Thoracic aorta endothelial cell (primary cell): ENCODE data around the gene SLC15A3. TPM values are rescaled to one million over a fixed set of nuclear protein-coding genes. Genes with fewer than 3 reads are reported as not detected.

Experiments
- small RNA-seq: library from RNA; depleted of rRNA; stranded (forward); fragments of <200 nt; gene quantifications from one replicate; pipeline ENCODE3, GENCODE V24; 2012
- total RNA-seq: library from RNA; depleted of rRNA; stranded (reverse); fragments of >200 nt; gene quantifications from 2 replicates; pipeline ENCODE4 v1.2.3, GENCODE V29; 2012

Gene SLC15A3
- 2.1 and 2.7 TPM in 2 replicates for total RNA-seq

DNA sequence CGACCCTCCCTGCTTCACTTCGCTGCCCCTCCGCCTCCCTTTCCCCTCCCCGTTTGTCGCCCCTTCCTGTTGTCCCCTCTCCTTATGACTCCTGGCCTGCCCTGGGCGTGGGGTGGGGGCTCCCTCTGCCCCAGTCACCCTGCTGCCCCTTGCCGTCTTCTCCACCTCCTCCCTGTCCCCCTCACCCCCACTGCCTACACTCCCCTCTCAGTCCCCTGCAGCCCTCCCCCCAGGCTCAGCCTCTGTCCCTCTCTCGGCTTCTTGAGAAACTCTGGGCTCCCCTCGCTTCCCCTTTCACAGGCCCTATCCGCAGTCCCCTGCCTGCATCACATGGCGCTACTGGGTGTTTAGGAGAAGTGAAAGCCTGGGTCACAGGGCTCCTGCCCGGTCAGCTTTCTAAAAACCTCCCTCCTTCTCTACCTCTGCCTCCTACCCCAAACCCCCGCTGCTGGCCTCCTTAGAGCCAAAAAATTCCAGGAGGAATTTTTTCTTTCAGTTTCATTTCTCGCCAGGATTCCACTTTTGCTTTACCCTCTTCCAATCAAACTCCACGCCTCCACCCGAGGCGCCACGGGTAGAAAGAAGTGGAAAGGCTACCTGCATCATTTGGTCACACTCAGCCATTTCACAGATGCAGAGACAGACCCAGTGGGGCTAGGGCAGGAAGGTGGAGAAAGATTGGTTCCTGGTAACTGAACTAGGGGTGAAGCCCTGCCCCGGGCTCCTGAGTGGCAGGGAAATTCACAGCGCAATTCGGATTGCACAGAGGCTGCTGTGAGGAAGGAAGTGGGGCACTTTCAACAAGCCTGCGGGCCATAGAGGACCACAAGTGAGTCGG, at the start of gene SLC15A3:
TSS of gene SLC15A3 (minus strand) at position 273 of the 838 bp plus-strand sequence. CDS start 625 bp downstream, outside the sequence.

DNA sequence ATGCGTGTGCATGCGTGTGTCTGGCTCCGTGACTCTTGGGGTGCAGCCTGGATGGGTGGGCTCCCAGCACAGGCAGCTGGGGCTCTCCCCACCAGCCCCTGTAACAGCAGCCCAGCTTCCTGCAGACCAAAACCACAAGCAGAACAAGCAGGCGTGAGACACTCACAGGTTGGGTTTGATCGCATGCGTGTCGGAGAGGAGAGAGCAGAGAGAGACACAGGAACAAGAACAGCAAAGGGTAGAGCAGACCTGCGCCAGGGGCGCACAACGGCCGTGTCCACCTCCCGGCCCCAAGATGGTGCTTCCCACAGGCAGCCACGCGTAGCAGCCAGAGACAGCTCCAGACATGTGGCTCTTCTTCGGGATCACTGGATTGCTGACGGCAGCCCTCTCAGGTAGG, 19.5 kb upstream of the SLC15A3 start, which contains the start of gene CD6:
TSS of gene CD6 (plus strand) at position 161 of the 400 bp plus-strand sequence. CDS start at position 347, 186 bp downstream.

DNA sequence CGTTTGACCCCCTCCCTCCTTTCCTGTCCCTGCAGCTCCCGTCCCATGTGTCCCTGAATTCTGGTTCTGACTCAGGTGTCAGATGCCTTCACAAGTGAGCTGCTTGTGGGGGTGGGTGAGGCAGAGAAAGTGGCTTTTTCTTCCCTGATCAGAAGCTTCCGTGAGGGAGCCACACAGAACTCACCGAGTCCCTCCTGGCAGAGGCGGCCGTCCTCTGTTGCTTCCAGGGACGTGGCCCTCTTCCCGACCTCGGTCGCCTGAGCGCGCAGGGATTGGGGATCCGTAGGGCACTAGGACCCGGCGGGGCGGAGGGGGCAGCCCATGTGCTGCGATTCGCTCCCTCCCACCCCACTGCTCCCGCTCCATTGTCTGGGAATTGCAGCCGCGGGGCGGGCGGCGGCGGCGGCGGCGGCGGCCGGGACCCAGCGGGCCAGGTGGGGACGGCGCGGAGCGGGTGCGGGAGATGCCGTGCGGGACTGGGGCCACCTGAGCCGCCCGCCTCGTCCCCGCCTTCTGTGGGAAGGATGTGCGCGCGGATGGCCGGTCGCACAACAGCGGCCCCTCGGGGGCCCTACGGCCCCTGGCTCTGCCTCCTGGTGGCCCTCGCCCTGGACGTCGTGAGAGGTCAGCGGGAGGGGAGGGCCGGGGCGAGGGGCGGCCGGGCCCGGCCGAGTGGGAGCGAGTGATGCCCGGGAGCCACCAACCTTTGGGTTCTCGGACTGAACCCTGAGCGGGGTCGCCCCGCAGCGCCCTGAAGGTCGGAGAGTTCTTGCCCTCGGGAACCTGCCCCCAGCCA, 27.7 kb downstream of the SLC15A3 start, which contains the start of gene TMEM132A:
TSS of gene TMEM132A (plus strand) at position 351 of the 796 bp plus-strand sequence. CDS start at position 525, 174 bp downstream.

DNA sequence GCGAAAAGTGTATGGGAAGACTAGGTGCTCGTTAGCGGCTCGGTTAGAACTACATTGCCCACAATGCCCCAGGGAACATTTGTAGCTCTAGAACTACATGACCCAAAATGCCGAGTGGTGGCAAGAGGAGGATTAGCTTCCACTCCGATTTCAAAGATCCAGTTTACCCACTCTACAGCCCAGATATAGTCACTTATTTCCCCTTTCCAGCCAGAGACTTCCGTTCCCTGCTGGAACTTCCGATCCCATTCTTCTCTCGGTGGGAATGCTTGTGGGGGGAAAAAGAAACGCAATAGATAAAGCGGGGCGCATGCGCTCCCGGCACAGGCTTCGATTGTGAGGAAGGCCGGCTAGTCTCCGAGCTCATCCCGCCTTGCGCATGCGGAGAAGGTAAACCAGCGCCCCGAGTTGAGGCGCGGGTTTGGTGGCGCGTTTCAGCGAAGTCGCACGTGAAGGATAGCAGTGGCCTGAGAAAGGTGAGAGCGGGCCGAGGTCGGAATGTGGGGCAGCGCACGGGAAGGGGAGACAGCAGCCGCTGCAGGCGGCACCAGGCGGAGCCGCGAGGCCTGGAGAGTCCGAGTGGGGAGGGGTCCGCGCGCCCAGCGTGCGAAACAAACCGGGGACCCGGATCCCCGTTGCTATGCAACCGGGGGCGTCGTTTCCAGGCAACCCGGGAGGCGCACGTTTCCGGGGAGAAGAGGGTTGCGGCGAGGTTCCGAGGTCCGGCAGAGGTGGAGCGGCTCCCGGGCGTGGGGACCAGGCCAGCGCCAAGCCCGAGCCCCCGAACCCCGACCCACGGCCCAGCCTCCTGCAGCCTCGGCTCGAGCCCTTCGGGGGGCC, 38.0 kb downstream of the SLC15A3 start, which contains the start of gene TMEM109:
TSS of gene TMEM109 (plus strand) at position 366 of the 840 bp plus-strand sequence. CDS start 5,536 bp downstream, outside the sequence.

DNA sequence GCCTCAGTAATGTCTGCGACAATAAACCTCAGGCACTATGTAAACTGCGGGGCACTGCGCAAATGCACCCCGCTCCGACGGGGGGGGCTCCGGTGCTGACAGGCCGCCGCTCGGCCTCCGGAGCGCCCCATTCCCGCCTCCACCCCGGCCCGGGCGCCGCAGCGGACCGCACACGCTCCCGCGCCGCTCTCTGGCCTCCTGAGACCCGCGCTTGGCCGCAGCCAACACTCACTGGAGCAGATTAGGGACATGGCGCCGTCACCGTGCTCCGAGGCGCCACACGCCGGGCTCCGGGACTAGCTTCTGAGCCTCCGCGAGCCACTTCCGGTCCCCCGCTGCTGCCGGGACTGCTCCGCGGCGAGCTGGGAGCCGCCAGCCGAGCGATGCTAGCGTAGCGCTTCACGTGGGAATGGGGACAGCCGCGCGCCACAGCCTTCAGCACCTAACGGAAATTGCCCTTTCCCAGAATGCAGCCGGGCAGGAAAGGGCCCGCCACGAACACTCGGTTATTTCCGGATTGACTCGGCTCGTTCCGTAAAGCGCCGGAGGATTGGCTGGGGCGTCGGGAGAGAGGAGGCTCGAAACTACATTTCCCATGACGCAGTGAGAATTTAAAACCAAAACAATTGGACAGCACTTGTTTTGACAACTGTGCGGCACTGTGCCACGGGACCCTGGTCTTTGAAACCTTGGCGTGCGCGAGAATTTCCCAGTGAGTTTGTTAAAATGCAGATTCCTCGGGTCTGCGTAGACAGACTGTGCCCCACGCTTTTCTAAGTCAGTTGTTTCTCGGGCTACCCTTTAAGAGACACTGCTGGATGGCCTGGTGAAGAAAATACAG, 45.6 kb downstream of the SLC15A3 start, which contains the start of gene PRPF19:
TSS of gene PRPF19 (minus strand) at position 454 of the 841 bp plus-strand sequence. CDS start at position 251, 203 bp downstream.

Small RNA genes within 50 kb of the gene (small RNA-seq; reads per million reads assigned to genes)
- not detected for gene RNU6-933P

Other genes starting within 250 kb of the SLC15A3 start
- not detected in 2 replicates for gene MS4A18, start 227.5 kb downstream of the SLC15A3 start, total RNA-seq
- gene MS4A15, start 195.3 kb downstream of the SLC15A3 start, total RNA-seq = not detected in 2 replicates
- gene MS4A10, start 166.8 kb downstream of the SLC15A3 start, total RNA-seq = not detected in 2 replicates
- gene CCDC86, start 110.1 kb downstream of the SLC15A3 start, total RNA-seq = 48.9 and 53.3 TPM in 2 replicates
- gene PTGDR2, start 96.2 kb downstream of the SLC15A3 start, total RNA-seq = under 0.01 TPM in 1 of 2 replicates, not detected in the other
- gene ZP1, start 84.6 kb downstream of the SLC15A3 start, total RNA-seq = not detected in 2 replicates
- 90.8 and 113 TPM in 2 replicates for gene PRPF19, start 45.6 kb downstream of the SLC15A3 start, total RNA-seq
- 94.9 and 113 TPM in 2 replicates for gene TMEM109, start 38.0 kb downstream of the SLC15A3 start, total RNA-seq
- gene TMEM132A, start 27.7 kb downstream of the SLC15A3 start, total RNA-seq = 45.2 and 49.5 TPM in 2 replicates
- not detected in 2 replicates for gene CD6, start 19.5 kb upstream of the SLC15A3 start, total RNA-seq
- gene CD5, start 150.3 kb upstream of the SLC15A3 start, total RNA-seq = not detected in 2 replicates
- gene VPS37C, start 209.2 kb upstream of the SLC15A3 start, total RNA-seq = 15.3 and 19.2 TPM in 2 replicates